Activated CD4-positive, alpha-beta memory T cell treated with anti-CD3 and anti-CD28 coated beads for 36 hours (primary cell): ENCODE measurements around the gene SMYD3. TPM values are rescaled to one million over a fixed set of nuclear protein-coding genes. Genes with fewer than 3 reads are reported as not detected.
A peak's percentile ranks its signal among the peaks of the same experiment; 100 is the strongest.

Source experiments
- CTCF ChIA-PET: fragments of 350-600 bp; sonication (Branson Sonifier 250); formaldehyde crosslinking; loops from one replicate; lab custom pipeline; 2021; ENCODE audit warnings: antibody characterized with exemption, inconsistent platforms; lab: Charles Lee
- POLR2A ChIA-PET: fragments of 350-600 bp; sonication (Branson Sonifier 250); formaldehyde crosslinking; loops from one replicate; lab custom pipeline; 2021; ENCODE audit warnings: antibody characterized with exemption; lab: Charles Lee
- DNase-seq: peaks from one replicate; pipeline ENCODE4 v3.0.0-alpha.2; 2020
- H3K27ac Mint-ChIP-seq: one replicate; pipeline ENCODE4 v1.8.0; 2021; ENCODE audit warnings: mixed read lengths
- H3K27me3 Mint-ChIP-seq: one replicate; pipeline ENCODE4 v1.8.0; 2021; ENCODE audit warnings: mixed read lengths
- H3K36me3 Mint-ChIP-seq: one replicate; pipeline ENCODE4 v1.8.0; 2021; ENCODE audit warnings: mixed read lengths
- H3K4me1 Mint-ChIP-seq: one replicate; pipeline ENCODE4 v1.8.0; 2021; ENCODE audit warnings: low read depth, mixed read lengths
- H3K4me3 Mint-ChIP-seq: one replicate; pipeline ENCODE4 v1.8.0; 2021; ENCODE audit warnings: mild to moderate bottlenecking, mixed read lengths
- H3K9me3 Mint-ChIP-seq: one replicate; pipeline ENCODE4 v1.8.0; 2021; ENCODE audit warnings: mixed read lengths
- intact Hi-C: fragments of 100-400 bp; cut with micrococcal nuclease; formaldehyde crosslinking; loops from one replicate; pipeline ENCODE4 v1.15.1; 2023
- total RNA-seq, 2 experiments: library from RNA; stranded (reverse); gene quantifications; one replicate each; pipeline ENCODE4 v1.2.3, GENCODE V29; 2021

SMYD3 gene
- total RNA-seq: 10 to 100 TPM; 16.6 to 20.2 TPM

DNA sequence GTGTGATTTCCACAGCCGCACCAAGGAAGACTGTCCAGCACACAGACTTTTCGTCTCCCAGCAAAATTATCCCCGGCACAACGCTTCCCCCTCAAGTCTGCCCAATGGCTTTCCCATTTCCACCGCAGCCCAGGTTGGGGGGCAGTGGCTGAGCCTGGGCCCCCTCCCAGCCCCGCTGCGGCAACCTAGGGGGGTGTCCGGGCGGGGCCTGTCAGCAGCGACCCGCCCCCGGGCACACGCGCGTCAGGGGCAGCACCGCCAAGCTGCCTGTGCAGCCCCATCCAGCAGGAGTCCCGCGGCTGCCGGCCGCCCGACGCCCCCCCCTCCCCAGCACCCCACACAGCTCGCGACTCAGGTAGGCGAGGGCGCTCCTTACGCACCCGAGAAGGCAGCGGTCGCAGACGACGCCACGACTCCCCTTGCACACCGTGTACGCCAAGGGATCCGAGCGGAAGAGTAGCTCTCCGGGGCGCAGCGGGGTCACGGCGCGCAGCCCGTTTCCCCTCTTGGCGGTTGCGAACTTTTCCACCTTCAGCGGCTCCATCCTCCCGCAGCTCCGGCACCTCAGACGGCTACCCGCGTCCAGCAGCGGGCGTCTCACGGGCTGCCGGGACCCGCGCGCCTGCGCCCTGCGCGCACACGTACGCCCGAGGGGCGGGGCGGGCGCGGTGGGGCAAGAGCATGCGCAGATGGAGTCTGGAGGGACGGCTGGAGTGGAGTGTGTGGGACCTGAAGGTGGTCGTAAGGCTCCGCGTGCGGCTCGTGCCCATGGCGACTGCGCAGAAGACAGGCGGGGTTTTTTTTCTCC lies at the start of gene SMYD3:
Gene SMYD3 (minus strand): TSS at position 606 of the 808 bp plus-strand sequence.
- Mint-ChIP-seq H3K4me3 (peak within 1 kb of the TSS; percentile 88), H3K27me3 (no peaks in the 10 kb centered on the region)
- CTCF ChIA-PET: interaction anchor here (1.1 to 2.9 kb wide), 2 partner anchors 9 to 58 kb away, joined by 3 to 15 read pairs; no protein-coding TSS in a partner anchor

DNA sequence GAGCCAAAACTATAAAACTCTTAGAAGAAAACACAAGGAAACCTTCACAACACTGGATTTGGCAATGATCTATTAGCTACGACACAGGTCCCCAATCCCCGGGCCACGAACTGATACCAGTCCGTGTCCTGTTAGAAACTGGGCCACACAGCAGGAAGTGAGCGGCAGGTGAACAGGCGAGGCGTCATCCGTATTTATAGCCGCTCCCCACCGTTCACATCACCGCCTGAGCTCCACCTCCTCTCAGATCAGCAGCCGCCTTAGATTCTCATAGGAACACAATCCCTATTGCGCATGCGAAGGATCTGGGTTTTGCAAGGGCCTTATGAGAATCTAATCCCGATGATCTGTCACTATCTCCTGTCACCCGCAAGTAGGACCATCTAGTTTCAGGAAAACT lies 47.1 kb upstream of the SMYD3 start:
- H3K27ac Mint-ChIP-seq: no peak overlapping the region
- no peak for DNase-seq
- peaks cover 40% of the 10 kb centered on the region for H3K36me3 Mint-ChIP-seq
- no peak overlapping the region for H3K4me3 Mint-ChIP-seq
- ChIA-PET POLR2A (no interaction called here), CTCF (no interaction called here)
- H3K4me1 Mint-ChIP-seq: peaks cover 2% of the 10 kb centered on the region
- no peaks in the 10 kb centered on the region for H3K27me3 Mint-ChIP-seq
- intact Hi-C loops: no loop called here
- no peaks in the 10 kb centered on the region for H3K9me3 Mint-ChIP-seq

More for the DNA sequence above, at the start of gene SMYD3:
- no peaks in the 10 kb centered on the region for H3K9me3 Mint-ChIP-seq
- DNase-seq: peak; percentile 81
- H3K4me1 Mint-ChIP-seq: peaks cover 27% of the 10 kb centered on the region
- intact Hi-C loops: loop anchor here (2.0 kb wide), 1 partner anchor 60 kb away; the partner anchor contains the start of genes CNST and TFB2M
- peak within 1 kb of the TSS; percentile 82 for H3K27ac Mint-ChIP-seq
- H3K36me3 Mint-ChIP-seq: no peaks in the 10 kb centered on the region
- POLR2A ChIA-PET: interaction anchor here (0.7 to 0.8 kb wide), 2 partner anchors 59 to 218 kb away, joined by 3 read pairs; partner anchors contain the start of genes CNST, SCCPDH and TFB2M

DNA sequence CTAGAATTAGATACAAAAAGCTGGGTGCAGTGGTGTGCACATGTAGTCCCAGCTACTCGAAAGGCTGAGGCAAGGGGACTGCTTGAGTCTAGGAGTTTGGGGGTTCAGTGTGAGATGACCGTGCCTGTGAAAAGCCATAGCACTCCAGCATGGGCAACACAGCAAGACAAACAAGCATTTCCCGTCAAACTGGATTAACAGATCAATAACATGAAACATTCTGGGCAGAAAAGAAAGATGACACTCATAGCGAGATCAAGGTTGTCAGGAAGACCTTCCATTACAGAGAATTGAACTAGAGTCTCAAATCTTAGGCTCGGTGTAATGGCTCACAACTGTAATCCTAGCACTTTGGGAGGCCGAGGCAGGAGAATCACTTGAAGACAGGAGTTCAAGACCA lies 45.0 kb upstream of the SMYD3 start:
- ChIA-PET POLR2A (no interaction called here), CTCF (no interaction called here)
- Mint-ChIP-seq H3K9me3 (no peaks in the 10 kb centered on the region), H3K27ac (no peak overlapping the region), H3K27me3 (no peaks in the 10 kb centered on the region), H3K4me3 (no peak overlapping the region), H3K4me1 (peaks cover 2% of the 10 kb centered on the region), H3K36me3 (peaks cover 39% of the 10 kb centered on the region)
- DNase-seq: no peak
- intact Hi-C loops: no loop called here

DNA sequence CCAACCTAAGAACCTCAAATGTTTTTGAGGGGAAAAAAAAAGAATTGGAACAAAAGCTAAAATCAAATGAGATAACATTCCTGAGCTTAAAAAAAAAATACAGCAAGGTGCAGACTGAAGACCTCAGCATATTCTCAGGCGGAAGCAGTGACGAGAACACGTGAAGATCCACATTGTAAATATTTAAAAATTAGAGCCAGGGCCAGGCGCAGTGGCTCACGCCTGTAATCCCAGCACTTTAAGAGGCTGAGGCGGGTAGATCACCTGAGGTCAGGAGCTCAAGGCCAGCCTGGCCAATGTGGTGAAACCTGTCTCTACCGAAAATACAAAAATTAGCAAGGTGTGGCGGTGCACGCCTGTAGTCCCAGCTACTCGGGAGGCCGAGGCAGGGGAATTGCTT lies 43.3 kb upstream of the SMYD3 start:
- Mint-ChIP-seq H3K9me3 (no peaks in the 10 kb centered on the region), H3K4me1 (peaks cover 2% of the 10 kb centered on the region), H3K36me3 (peaks cover 32% of the 10 kb centered on the region), H3K27ac (no peak overlapping the region), H3K27me3 (no peaks in the 10 kb centered on the region), H3K4me3 (no peak overlapping the region)
- intact Hi-C loops: no loop called here
- ChIA-PET POLR2A (no interaction called here), CTCF (no interaction called here)
- no peak for DNase-seq

DNA sequence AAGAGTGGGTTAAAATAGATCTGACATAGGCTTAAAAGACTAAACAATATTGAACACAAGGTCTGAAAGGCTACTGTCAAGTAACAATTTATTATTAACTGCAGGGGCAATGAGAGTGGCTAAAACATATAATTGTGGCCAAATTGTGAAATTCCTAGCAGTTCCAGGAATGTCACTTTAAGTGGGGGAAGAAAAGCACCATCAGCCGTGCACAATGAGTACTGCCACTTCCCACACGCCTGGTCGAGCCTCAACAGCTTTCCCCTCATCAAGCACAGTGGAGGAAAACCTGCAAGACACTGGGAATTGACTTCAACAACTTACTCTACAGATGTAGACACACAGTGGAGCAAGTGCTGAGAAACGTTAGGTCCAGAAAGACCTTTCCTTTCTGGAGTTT lies 42.6 kb upstream of the SMYD3 start:
- ChIA-PET POLR2A (no interaction called here), CTCF (no interaction called here)
- DNase-seq: no peak
- no peaks in the 10 kb centered on the region for H3K27me3 Mint-ChIP-seq
- no peaks in the 10 kb centered on the region for H3K9me3 Mint-ChIP-seq
- no peak overlapping the region for H3K27ac Mint-ChIP-seq
- peaks cover 26% of the 10 kb centered on the region for H3K36me3 Mint-ChIP-seq
- peaks cover 2% of the 10 kb centered on the region for H3K4me1 Mint-ChIP-seq
- intact Hi-C loops: no loop called here
- H3K4me3 Mint-ChIP-seq: no peak overlapping the region

DNA sequence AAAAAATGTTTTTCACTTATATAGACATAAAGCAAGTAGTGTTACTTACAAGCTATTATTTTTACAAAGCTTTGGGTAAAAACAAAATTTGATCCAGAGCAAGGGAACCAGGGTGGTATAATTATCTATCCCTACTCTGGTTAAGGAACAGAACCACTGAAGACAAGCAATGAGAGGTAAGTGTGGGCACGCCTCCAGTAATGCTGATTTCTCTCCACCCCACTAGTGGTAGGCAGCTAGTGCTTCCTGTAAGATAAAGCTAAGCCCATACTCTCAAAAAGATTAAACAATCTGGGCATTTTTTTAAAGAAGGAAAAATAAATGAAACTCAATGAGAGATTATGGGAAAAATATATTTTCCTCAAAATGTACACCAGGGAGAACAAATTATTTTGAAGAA lies 36.9 kb upstream of the SMYD3 start:
- H3K27ac Mint-ChIP-seq: no peak overlapping the region
- POLR2A ChIA-PET: no interaction called here
- H3K4me3 Mint-ChIP-seq: no peak overlapping the region

DNA sequence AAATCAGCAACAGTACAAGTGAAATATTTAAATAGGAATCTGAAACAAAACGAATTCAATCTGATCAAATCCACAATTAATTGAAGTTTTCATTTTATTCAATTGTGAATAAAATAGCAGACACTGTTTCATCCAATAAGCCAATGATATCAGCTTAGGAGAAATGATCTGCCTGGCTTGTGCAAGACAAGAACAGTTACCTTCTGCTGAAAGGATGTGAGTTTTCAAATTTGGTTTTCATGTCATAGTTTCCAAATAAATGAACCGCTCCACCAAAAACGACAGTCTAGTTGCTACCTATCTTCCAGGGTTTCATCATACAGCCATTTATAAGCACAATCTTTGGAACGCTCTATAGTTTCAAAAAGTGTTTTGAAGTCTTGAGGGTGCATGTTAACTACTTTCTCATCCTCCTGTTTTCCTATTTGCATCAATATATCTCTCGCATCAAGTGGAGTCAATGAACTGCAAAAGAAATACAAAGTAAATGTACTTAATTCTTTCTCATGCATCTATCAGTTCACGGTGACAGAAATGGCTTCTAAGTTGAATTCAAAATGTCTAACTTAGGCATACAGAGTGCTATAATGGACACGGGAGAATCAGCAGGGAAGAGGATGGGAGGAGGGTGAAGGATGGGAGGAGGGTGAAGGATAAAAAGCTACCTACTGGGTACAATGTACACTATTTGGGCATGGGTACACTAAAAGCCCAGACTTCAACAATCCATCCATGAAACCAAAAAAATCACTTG lies 33.8 kb upstream of the SMYD3 start:
- DNase-seq: no peak
- no peak overlapping the region for H3K4me3 Mint-ChIP-seq
- no peaks in the 10 kb centered on the region for H3K27me3 Mint-ChIP-seq
- H3K9me3 Mint-ChIP-seq: no peaks in the 10 kb centered on the region
- peaks cover 14% of the 10 kb centered on the region for H3K36me3 Mint-ChIP-seq
- CTCF ChIA-PET: no interaction called here
- intact Hi-C loops: no loop called here
- H3K27ac Mint-ChIP-seq: no peak overlapping the region
- H3K4me1 Mint-ChIP-seq: no peaks in the 10 kb centered on the region
- POLR2A ChIA-PET: no interaction called here

More for the DNA sequence above, 36.9 kb upstream of the SMYD3 start:
- Mint-ChIP-seq H3K9me3 (no peaks in the 10 kb centered on the region), H3K4me1 (no peaks in the 10 kb centered on the region), H3K27me3 (no peaks in the 10 kb centered on the region), H3K36me3 (peaks cover 19% of the 10 kb centered on the region)
- intact Hi-C loops: no loop called here
- no peak for DNase-seq
- CTCF ChIA-PET: interaction anchor here (0.7 kb wide), 1 partner anchor 335 kb away, joined by 3 read pairs; no protein-coding TSS in a partner anchor

DNA sequence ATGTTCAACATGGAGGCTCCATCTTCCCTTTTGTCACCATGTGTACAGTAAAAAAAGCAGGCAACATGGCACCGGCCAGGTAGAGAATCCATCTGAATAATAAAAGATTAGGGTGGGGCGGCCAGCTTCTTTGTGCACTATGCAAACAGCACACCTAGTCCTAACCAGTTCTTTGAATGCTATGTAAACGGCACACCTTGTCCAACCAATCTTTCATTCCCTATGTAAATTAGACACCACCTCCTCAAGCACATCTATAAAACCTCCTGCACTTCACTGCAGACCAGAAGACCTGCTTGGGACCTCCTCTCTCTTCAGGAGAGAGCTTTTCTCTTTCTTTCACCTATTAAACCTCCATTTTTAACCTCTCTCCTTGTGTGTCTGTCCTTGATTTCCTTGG lies 30.8 kb upstream of the SMYD3 start:
- CTCF ChIA-PET: no interaction called here

DNA sequence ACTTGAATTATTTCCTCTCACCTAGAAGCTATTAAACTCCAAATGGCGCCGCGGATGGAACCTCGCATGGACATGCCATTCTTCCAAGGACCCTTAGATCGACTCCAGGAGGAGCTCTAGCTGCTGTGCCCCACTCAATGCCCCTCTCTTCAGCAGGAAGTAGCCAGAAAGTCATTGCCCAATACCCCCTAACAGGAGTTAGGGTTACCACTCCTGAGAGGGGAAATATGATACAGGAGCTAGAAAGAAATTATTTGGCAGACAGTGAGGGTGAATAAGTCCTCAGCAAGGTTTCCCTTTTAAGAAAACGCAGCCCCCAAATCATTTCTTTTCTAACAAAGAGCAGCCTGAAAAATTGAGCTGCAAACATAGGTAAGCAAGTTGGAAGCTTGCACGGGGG lies 30.4 kb upstream of the SMYD3 start:
- intact Hi-C loops: no loop called here
- Mint-ChIP-seq H3K4me3 (no peak overlapping the region), H3K9me3 (no peaks in the 10 kb centered on the region), H3K27ac (no peak overlapping the region), H3K36me3 (peaks cover 5% of the 10 kb centered on the region), H3K4me1 (no peaks in the 10 kb centered on the region), H3K27me3 (no peaks in the 10 kb centered on the region)
- ChIA-PET POLR2A (no interaction called here), CTCF (no interaction called here)
- DNase-seq: no peak

More for the DNA sequence above, 30.8 kb upstream of the SMYD3 start:
- POLR2A ChIA-PET: no interaction called here
- Mint-ChIP-seq H3K27ac (no peak overlapping the region), H3K4me3 (no peak overlapping the region), H3K27me3 (no peaks in the 10 kb centered on the region), H3K9me3 (no peaks in the 10 kb centered on the region), H3K36me3 (peaks cover 5% of the 10 kb centered on the region), H3K4me1 (no peaks in the 10 kb centered on the region)
- intact Hi-C loops: no loop called here
- no peak for DNase-seq

DNA sequence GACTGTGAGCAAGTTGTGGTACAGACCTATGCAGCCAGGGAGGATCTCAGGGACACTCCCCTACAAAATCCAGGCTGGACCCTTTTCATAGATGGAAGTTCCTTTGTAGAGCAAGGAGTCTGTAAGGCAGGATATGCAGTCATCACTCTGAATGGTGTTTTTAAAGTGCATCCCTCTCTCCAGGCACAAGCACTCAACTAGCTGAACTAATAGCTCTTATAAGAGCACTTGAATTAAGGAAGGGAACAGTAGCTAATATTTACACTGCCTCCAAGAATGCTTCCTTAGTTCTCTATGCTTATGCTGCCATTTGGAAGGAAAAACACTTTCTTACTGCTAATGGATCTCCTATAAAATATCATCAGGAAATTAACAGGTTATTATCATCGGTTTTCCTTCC lies 27.0 kb upstream of the SMYD3 start:
- H3K36me3 Mint-ChIP-seq: peaks cover 4% of the 10 kb centered on the region
- intact Hi-C loops: no loop called here

DNA sequence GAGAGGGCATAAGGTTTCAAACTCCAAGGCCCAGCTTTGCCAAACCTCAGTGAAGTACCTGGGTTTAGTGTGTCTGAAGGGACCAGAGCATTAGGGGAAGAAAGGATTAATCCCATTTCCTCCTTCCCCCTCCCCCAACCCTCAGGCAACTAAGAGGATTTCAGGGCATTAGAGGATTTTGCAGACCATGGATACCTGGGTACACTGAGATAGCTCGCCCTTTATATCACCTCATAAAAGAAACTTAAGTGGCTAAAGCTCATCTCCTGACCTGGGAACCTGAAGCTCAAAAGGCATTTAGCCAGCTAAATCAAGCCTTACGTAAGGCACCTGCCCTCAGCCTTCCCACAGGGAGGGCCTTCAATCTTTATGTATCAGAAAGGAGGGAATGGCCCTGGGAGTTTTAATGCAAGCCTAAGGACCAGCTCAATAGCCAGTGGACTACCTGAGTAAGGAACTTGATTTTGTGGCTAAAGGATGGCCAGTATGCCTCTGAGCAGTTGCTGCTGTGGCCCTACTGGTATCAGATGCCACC lies 26.4 kb upstream of the SMYD3 start:
- Mint-ChIP-seq H3K27me3 (no peaks in the 10 kb centered on the region), H3K4me3 (no peak overlapping the region), H3K9me3 (peaks cover 13% of the 10 kb centered on the region), H3K36me3 (peaks cover 4% of the 10 kb centered on the region), H3K27ac (no peak overlapping the region), H3K4me1 (no peaks in the 10 kb centered on the region)
- intact Hi-C loops: no loop called here
- DNase-seq: no peak
- ChIA-PET POLR2A (no interaction called here), CTCF (interaction anchor here (0.6 to 1.2 kb wide), 3 partner anchors 36 to 1381 kb away, joined by 3 to 4 read pairs (median 3); no protein-coding TSS in a partner anchor)

More for the DNA sequence above, 27.0 kb upstream of the SMYD3 start:
- Mint-ChIP-seq H3K27ac (no peak overlapping the region), H3K4me3 (no peak overlapping the region), H3K27me3 (no peaks in the 10 kb centered on the region), H3K9me3 (peaks cover 13% of the 10 kb centered on the region), H3K4me1 (no peaks in the 10 kb centered on the region)
- ChIA-PET CTCF (interaction anchor here (0.9 to 1.3 kb wide), 3 partner anchors 36 to 1381 kb away, joined by 3 to 4 read pairs (median 3); no protein-coding TSS in a partner anchor), POLR2A (no interaction called here)
- no peak for DNase-seq

DNA sequence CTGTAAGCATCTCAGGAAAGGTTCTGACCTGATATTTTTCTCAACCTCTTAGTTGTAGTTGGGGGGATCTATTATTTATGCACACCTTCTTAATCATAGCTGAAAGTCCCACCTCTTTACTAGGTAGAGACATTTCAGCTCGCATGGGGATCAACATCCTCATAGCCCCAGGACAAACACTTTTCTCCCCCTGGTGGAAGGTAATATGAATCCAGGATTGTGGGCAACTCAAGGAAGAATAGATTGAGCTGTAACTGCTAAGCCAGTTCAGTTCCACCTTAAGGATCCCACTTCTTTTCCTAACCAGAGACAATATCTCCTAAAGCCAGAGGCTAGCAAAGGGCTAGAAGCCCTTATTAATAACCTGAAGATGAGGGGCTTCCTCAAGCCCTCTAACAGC lies 25.4 kb upstream of the SMYD3 start:
- intact Hi-C loops: loop anchor here (1.0 kb wide), 1 partner anchor 35 kb away; no protein-coding TSS in a partner anchor
- Mint-ChIP-seq H3K27me3 (no peaks in the 10 kb centered on the region), H3K36me3 (peaks cover 4% of the 10 kb centered on the region), H3K4me3 (no peak overlapping the region), H3K4me1 (peaks cover under 1% of the 10 kb centered on the region), H3K27ac (no peak overlapping the region), H3K9me3 (peaks cover 13% of the 10 kb centered on the region)
- no peak for DNase-seq
- ChIA-PET CTCF (interaction anchor here (0.7 to 2.2 kb wide), 2 partner anchors 34 to 217 kb away, joined by 3 to 13 read pairs; no protein-coding TSS in a partner anchor), POLR2A (no interaction called here)
